GM18526 (cell line): ENCODE results near the gene ZNF385B.

Source experiments
- POLR2A ChIP-seq: IDR thresholded peaks from 3 replicates; pipeline ENCODE4 v1.6.1; 2011; ENCODE audit not compliant: insufficient read length; ENCODE audit errors: extremely low read depth

Gene ZNF385B

GRCh38 chr2:179612591-179613298 lies 248.7 kb downstream of the ZNF385B start:
- no peak for TF ChIP-seq POLR2A

GRCh38 chr2:179612108-179612507 lies 249.3 kb downstream of the ZNF385B start:
- TF ChIP-seq POLR2A, result no peak

- TF ChIP-seq POLR2A, result no peak
These were observed 255.3 kb downstream of the ZNF385B start for GRCh38 chr2:179606141-179606540.

DNA sequence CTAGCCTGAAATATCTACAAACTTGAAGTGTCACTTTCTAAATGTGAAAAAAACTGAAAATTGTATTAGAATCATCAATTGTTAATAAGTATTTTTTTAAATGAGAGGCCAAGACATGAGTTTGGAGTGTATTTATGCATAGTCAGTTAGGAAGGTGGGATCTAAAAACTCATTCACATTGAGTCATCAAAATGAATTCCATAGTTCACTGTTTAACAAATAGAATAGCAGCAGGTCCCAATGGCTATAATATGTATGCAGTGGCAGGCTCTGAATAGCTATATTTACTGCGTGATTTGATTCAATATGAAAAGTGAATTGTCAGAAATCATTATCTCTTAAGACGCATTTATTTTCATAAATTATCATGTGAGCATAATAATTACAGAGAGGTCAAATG lies 256.1 kb downstream of the ZNF385B start:
- no peak for TF ChIP-seq POLR2A

GRCh38 chr2:179604598-179604997 lies 256.8 kb downstream of the ZNF385B start:
- TF ChIP-seq POLR2A, result no peak

GRCh38 chr2:179602452-179602851 lies 259.0 kb downstream of the ZNF385B start:
- TF ChIP-seq POLR2A, result no peak

DNA sequence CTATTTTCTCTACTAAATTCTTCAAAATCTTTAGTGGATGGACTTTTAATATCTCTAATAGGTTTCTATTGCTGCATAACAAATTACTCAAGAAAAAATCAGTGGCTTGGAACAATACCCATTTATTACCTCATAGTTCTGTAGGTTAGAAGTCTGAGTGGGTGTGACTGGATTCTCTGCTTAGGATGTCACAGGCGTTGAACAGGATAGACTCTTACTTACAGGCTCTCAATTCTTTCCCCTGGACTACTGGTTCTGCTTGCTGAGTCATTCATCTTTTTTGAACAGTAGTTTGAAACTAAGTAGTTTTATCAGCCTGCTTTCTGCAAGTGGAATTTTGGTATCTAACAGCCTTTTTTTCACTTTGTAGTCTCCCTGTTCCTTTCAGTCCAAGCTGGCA lies 265.4 kb downstream of the ZNF385B start:
- no peak for TF ChIP-seq POLR2A

DNA sequence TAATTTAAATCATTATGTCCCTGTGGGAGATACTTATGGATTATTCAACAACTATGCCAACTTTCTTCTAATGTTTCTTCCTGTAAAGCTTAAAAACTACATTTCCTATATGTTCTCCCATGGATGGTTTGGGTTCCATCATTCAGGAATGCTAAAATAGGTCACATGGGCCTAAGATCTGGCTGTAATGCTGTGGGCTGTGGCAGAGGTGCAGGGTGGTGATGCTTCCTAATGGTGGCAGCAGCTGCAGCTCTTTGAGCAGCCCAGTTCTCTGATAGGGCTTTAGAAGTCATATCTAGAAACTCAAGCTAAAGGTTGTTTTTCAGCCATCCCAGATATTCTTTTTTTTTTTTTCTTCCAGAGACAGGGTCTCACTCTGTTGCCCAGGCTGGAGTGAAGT lies 266.1 kb downstream of the ZNF385B start:
- TF ChIP-seq POLR2A, result no peak

- no peak for TF ChIP-seq POLR2A
These were observed 266.9 kb downstream of the ZNF385B start for GRCh38 chr2:179594268-179595112.

DNA sequence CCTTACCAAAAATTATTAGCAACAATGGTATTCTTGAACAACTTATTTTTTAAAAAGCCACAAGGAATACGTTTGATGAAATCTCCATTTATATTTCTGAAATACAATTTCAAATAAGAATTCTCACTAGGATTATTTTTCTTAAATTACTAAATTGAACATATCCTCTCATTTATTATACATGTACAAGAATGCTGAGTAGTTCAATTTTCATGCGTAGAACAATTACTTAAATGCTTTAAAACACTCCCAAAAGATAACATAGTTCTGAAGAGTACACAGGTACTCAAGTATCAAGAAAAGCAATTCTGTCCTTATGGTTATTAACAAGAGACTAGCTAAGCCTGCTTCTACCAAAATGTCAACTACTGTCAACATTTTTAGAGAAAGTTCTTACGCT lies 268.1 kb downstream of the ZNF385B start:
- no peak for TF ChIP-seq POLR2A

DNA sequence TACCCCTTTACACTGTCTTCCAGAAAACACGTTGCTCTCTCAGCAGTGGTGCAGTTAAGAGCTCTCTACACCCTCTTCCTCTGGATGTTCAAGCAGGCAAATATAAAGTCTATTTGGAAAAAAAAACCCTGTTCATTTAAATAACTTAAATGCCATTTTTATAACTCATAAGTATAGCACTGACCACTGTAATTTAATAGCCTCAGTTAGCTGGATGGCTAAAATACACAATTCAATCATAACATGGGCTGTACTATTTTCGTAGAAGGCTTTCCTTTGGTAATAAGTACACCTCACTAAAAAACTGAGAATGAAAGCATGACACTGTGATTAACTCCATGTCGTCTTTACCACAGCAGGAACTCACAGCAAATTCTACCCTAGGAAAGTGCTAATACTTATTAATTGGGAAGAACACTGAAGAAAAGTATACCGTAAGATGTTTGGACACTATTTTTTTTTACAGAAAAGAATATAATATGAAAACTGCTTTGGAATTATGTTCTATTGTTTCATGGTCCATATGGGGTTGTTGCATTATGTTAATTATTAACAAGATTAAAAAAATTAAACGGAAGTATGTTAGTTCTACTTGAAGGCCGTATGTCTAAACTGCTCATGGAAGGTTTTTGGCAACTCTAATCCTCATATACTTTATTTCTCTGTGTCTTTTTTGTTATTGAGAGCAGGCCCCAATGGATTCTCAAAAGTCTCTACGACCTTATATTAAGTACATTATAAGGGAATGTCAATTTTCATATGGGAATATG lies 269.1 kb downstream of the ZNF385B start:
- TF ChIP-seq POLR2A, result no peak

- no peak for TF ChIP-seq POLR2A
These were observed 269.7 kb downstream of the ZNF385B start for GRCh38 chr2:179591690-179592089.

DNA sequence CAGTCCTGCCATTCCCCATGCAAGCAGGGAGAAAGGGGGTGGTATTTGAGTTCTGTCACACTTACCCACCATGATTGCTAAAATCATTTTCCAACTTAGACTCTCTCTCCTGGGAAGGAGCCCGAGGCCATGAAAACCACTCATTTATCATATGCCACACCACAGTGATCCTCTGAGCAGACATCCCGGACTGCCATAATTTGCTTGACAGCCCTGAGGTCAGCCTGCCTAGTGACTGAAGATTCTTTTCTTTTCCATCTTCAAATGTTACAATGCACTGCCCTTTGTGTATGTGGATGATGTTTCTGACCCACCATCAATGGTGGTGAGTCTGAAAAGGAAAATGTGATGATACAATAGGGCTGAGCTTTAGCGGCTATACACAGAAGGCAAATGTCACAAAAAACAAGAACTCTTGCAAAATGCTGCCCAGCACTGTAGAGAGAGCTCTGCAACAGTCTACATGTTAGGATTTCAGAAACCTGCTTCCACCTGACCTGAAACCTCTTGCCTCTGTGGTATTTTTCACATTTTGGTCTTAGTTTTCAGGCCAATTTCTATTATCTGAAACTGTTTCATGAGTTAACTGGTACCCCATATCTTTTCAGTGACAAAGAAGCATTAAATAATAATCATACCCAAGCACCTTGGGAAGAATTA lies 272.8 kb downstream of the ZNF385B start:
- no peak for TF ChIP-seq POLR2A

- no peak for TF ChIP-seq POLR2A
These were observed 276.7 kb downstream of the ZNF385B start for GRCh38 chr2:179584760-179585159.

- no peak for TF ChIP-seq POLR2A
These were observed 279.8 kb downstream of the ZNF385B start for GRCh38 chr2:179581605-179582004.
